HG02973 (cell line): ENCODE measurements around the gene SIX5.

Experiments
- ATAC-seq: cut with Tn5 transposase; IDR thresholded peaks from one replicate; pipeline ENCODE4 v1.9.1; 2021; ENCODE audit warnings: moderate library complexity; ENCODE audit not compliant: unreplicated experiment

The SIX5 gene

GRCh38 chr19:45777395-45777961, 8.4 kb upstream of the SIX5 start:
- ATAC-seq = no peak

- ATAC-seq = no peak
These were observed 5.7 kb upstream of the SIX5 start for GRCh38 chr19:45774765-45775164.

- ATAC-seq = no peak
These were observed 4.3 kb upstream of the SIX5 start for GRCh38 chr19:45773384-45773783.

GRCh38 chr19:45772912-45773311, 3.9 kb upstream of the SIX5 start:
- no peak for ATAC-seq

GRCh38 chr19:45772130-45772840, 3.2 kb upstream of the SIX5 start:
- ATAC-seq = no peak

- ATAC-seq = no peak
These were observed 2.4 kb upstream of the SIX5 start for GRCh38 chr19:45771311-45771933.

- peak; percentile 45 for ATAC-seq
These were observed 1.4 kb upstream of the SIX5 start for GRCh38 chr19:45770192-45771101.

- no peak for ATAC-seq
These were observed 754 bp upstream of the SIX5 start for GRCh38 chr19:45769821-45770191.

GRCh38 chr19:45768655-45768983, 433 bp downstream of the SIX5 start:
- ATAC-seq = no peak

- ATAC-seq = no peak
These were observed 984 bp downstream of the SIX5 start for GRCh38 chr19:45767881-45768654.

GRCh38 chr19:45767410-45767880, 1.6 kb downstream of the SIX5 start:
- no peak for ATAC-seq

- ATAC-seq = no peak
These were observed 2.1 kb downstream of the SIX5 start for GRCh38 chr19:45766869-45767346.

GRCh38 chr19:45766296-45766868, 2.7 kb downstream of the SIX5 start:
- ATAC-seq = no peak

- ATAC-seq = no peak
These were observed 3.3 kb downstream of the SIX5 start for GRCh38 chr19:45765702-45766295.

GRCh38 chr19:45764945-45765701, 3.9 kb downstream of the SIX5 start:
- no peak for ATAC-seq

GRCh38 chr19:45764475-45764874, 4.6 kb downstream of the SIX5 start:
- no peak for ATAC-seq

GRCh38 chr19:45763691-45764294, 5.3 kb downstream of the SIX5 start:
- ATAC-seq = no peak

- no peak for ATAC-seq
These were observed 6.0 kb downstream of the SIX5 start for GRCh38 chr19:45762870-45763631.
